GM12878 (cell line): ENCODE measurements around the gene ANKRD30A. TPM values are rescaled to one million over a fixed set of nuclear protein-coding genes. Genes with fewer than 3 reads are reported as not detected.

Experiments
- ATAC-seq: fragments of 200-7000 bp; cut with Tn5 transposase; 3 replicates; pipeline ENCODE4 v1.9.1; 2020; ENCODE audit warnings: mild to moderate bottlenecking, moderate library complexity
- BruUV-seq: library from RNA; stranded (reverse); fragments of 400-500 nt; replicated peaks from 2 replicates; lab custom pipeline; 2021; lab: Mats Ljungman, UMichigan
- CTCF ChIA-PET: fragments of 300-600 bp; sonication (Branson Sonifier 250); formaldehyde crosslinking; extraction: SDS; loops from one replicate; lab custom pipeline; 2021; ENCODE audit warnings: inconsistent platforms; lab: Yijun Ruan, JAX
- POLR2A ChIA-PET: fragments of 350-600 bp; formaldehyde crosslinking; extraction: SDS; loops from one replicate; lab custom pipeline; 2021; ENCODE audit warnings: inconsistent platforms; lab: Charles Lee
- RAD21 ChIA-PET: fragments of 300-600 bp; sonication (Branson Sonifier 250); formaldehyde crosslinking; loops from one replicate; lab custom pipeline; 2023; ENCODE audit warnings: antibody characterized with exemption; ENCODE audit not compliant: unreplicated experiment; lab: Charles Lee
- SMC1A ChIA-PET: fragments of 300-600 bp; sonication (Branson Sonifier 250); formaldehyde crosslinking; loops from one replicate; lab custom pipeline; 2023; ENCODE audit not compliant: unreplicated experiment, uncharacterized antibody; lab: Charles Lee
- DNase-seq: peaks from one replicate; pipeline ENCODE4 v3.0.0-alpha.2; 2011; ENCODE audit warnings: low read depth, low spot score
- FAIRE-seq: peaks from 3 replicates; lab custom pipeline; 2011; peaks lifted over from hg19 to GRCh38; lab: Jason Lieb, UNC
- H2AFZ ChIP-seq: 2 replicates; pipeline ENCODE4 v1.6.0; 2011; ENCODE audit warnings: low read depth, low read length, control low read depth; ENCODE audit not compliant: control insufficient read depth
- H3K27ac ChIP-seq: 2 replicates; pipeline ENCODE4 v1.5.1; 2011; ENCODE audit warnings: control low read depth; ENCODE audit not compliant: control insufficient read depth, insufficient read depth
- H3K27me3 ChIP-seq, 2 experiments: replicated peaks in 1 of 2; 2 replicates each; pipeline versions ENCODE4 v1.6.0 to v1.6.1; 2011; ENCODE audit warnings: low read length in 1 of 2; ENCODE audit not compliant: control insufficient read depth in 2 of 2, insufficient read depth in 2 of 2
- H3K36me3 ChIP-seq, 2 experiments: 2 replicates each; pipeline ENCODE4 v1.5.1; 2011; ENCODE audit warnings: low read length in 1 of 2; ENCODE audit not compliant: control insufficient read depth in 2 of 2, insufficient read depth in 2 of 2
- H3K4me1 ChIP-seq: 2 replicates; pipeline ENCODE4 v1.6.1; 2011; ENCODE audit warnings: mild to moderate bottlenecking, low read length, moderate library complexity, mixed read lengths; ENCODE audit not compliant: control insufficient read depth, insufficient read depth
- H3K4me2 ChIP-seq: 2 replicates; pipeline ENCODE4 v1.6.0; 2011; ENCODE audit warnings: control low read depth; ENCODE audit not compliant: control insufficient read depth, insufficient read depth
- H3K4me3 ChIP-seq: fragments of 200-600 bp; sonication (generic); 2 replicates; pipeline ENCODE4 v1.5.1; 2016
- H3K79me2 ChIP-seq: 2 replicates; pipeline ENCODE4 v1.6.0; 2011; ENCODE audit warnings: low read length; ENCODE audit not compliant: control insufficient read depth, insufficient read depth
- H3K9ac ChIP-seq: 2 replicates; pipeline ENCODE4 v1.8.0; 2011; ENCODE audit warnings: low read length, control low read depth, mixed read lengths; ENCODE audit not compliant: control insufficient read depth, insufficient read depth
- H3K9me3 ChIP-seq: replicated peaks from 3 replicates; pipeline ENCODE4 v1.5.1; 2011; ENCODE audit warnings: mild to moderate bottlenecking, low read length; ENCODE audit not compliant: control insufficient read depth, insufficient read depth
- H4K20me1 ChIP-seq: 2 replicates; pipeline ENCODE4 v1.6.0; 2011; ENCODE audit not compliant: control insufficient read depth, insufficient read depth
- ATF7 ChIP-seq: fragments of 450-650 bp; IDR thresholded peaks from 2 replicates; pipeline ENCODE4 v1.6.1; 2016; ENCODE audit warnings: low read depth, mild to moderate bottlenecking
- BACH1 ChIP-seq: fragments of 450-650 bp; IDR thresholded peaks from 2 replicates; pipeline ENCODE4 v1.6.1; 2017; ENCODE audit warnings: mild to moderate bottlenecking, borderline replicate concordance
- BCLAF1 ChIP-seq: fragments of 450-650 bp; IDR thresholded peaks from 2 replicates; pipeline ENCODE4 v1.6.1; 2017; ENCODE audit warnings: antibody characterized with exemption, mild to moderate bottlenecking, moderate library complexity
- FOXK2 ChIP-seq: fragments of 450-650 bp; IDR thresholded peaks from 2 replicates; pipeline ENCODE4 v1.6.1; 2017; ENCODE audit warnings: mild to moderate bottlenecking, moderate library complexity
- HDAC2 ChIP-seq: fragments of 200-600 bp; sonication (generic); IDR thresholded peaks from 2 replicates; pipeline ENCODE4 v1.6.1; 2017
- MXI1 ChIP-seq: fragments of 150-350 bp; IDR thresholded peaks from 2 replicates; pipeline ENCODE4 v1.6.1; 2011; ENCODE audit warnings: low read depth, mild to moderate bottlenecking, inconsistent platforms, low read length, improper control_type of control experiment
- NR2C1 ChIP-seq: fragments of 450-650 bp; IDR thresholded peaks from 2 replicates; pipeline ENCODE4 v1.6.1; 2017; ENCODE audit warnings: antibody characterized with exemption, mild to moderate bottlenecking, moderate library complexity
- PML ChIP-seq: IDR thresholded peaks from 2 replicates; pipeline ENCODE4 v1.6.1; 2012; ENCODE audit warnings: low read length, inconsistent platforms
- POU2F2 ChIP-seq: IDR thresholded peaks from 3 replicates; pipeline ENCODE4 v1.6.1; 2011; ENCODE audit warnings: low read depth, mild to moderate bottlenecking, low read length, borderline replicate concordance
- ZBTB4 ChIP-seq: fragments of 450-650 bp; formaldehyde crosslinking; IDR thresholded peaks from 2 replicates; pipeline ENCODE4 v1.4.0; 2022; ENCODE audit warnings: mild to moderate bottlenecking, moderate library complexity
- ZNF207 ChIP-seq: fragments of 450-650 bp; IDR thresholded peaks from 2 replicates; pipeline ENCODE4 v1.6.1; 2014; ENCODE audit warnings: antibody characterized with exemption, mild to moderate bottlenecking, borderline replicate concordance
- WGBS: methylation state at CpG from one replicate; pipeline ENCODE4 v1.1.6; 2016; ENCODE audit warnings: low lambda C conversion rate; ENCODE audit not compliant: insufficient replicate concordance, insufficient coverage; ENCODE audit errors: missing lambda C conversion rate; 5-methylcytosine and 5-hydroxymethylcytosine counted together
- in situ Hi-C: fragments of 300-500 bp; cut with MboI; formaldehyde crosslinking; loops from 9 replicates; pipeline ENCODE4 v1.14.3; 2018; ENCODE audit warnings: mixed read lengths
- intact Hi-C: fragments of 100-400 bp; cut with micrococcal nuclease; formaldehyde crosslinking; loops from one replicate; pipeline ENCODE4 v1.14.2; 2022; ENCODE audit not compliant: unreplicated experiment
- polyA plus RNA-seq, 11 experiments: library from polyadenylated mRNA; depleted of rRNA in 4 of 11; unstranded in 6 of 11; stranded (reverse) in 5 of 11; fragments of >200 nt; fragmentation: Nextera tagmentation in 4 of 11; fragmentation: Illumina TruSeq in 1 of 11; extraction: Ambion mirVana in 4 of 11; extraction: Trizol in 1 of 11; gene quantifications; 1 replicate in 1 of 11; 2 replicates in 10 of 11; pipeline versions ENCODE4 v1.2.1 to v1.2.3, GENCODE V29; 2011 to 2016; ENCODE audit warnings: inconsistent platforms in 2 of 11, missing spikeins in 2 of 11, low read depth in 1 of 11
- total RNA-seq, 4 experiments: library from RNA; depleted of rRNA in 3 of 4; stranded (reverse); fragments of >200 nt in 3 of 4; fragmentation: Illumina TruSeq in 1 of 4; extraction: Trizol in 1 of 4; gene quantifications; 2 replicates each; pipeline versions ENCODE4 v1.2.1 to v1.2.3, GENCODE V29; 2013 to 2021

ANKRD30A gene
- total and polyA plus RNA-seq, 10 of the 15 experiments (the other 5 are each of a cell fraction or from before 2014, with no cell fraction given): 0.22 to 3.4 (median 0.74) TPM

GRCh38 chr10:37269554-37270256, 144.3 kb downstream of the ANKRD30A start:
- Histone ChIP-seq H3K27me3 (no peaks in the 10 kb centered on the region), H3K9ac (no peak overlapping the region), H4K20me1 (no peaks in the 10 kb centered on the region), H3K4me1 (no peaks in the 10 kb centered on the region), H3K9me3 (no peaks in the 10 kb centered on the region), H2AFZ (no peak overlapping the region), H3K4me3 (no peak overlapping the region), H3K4me2 (no peak overlapping the region), H3K79me2 (no peaks in the 10 kb centered on the region), H3K36me3 (no peaks in the 10 kb centered on the region), H3K27ac (no peak overlapping the region)
- POLR2A ChIA-PET: interaction anchor here (0.6 kb wide), 1 partner anchor 16 kb away, joined by 5 read pairs; no protein-coding TSS in a partner anchor
- in situ Hi-C loops: no loop called here
- DNase-seq: no peak
- 7% methylated on average over 5 of the region's 5 CpGs for WGBS
- SMC1A ChIA-PET: no interaction called here
- BruUV-seq: no TSS peak
- CTCF ChIA-PET: interaction anchor here (0.8 kb wide), 1 partner anchor 225 kb away, joined by 4 read pairs; no protein-coding TSS in a partner anchor
- no peak for ATAC-seq
- RAD21 ChIA-PET: no interaction called here
- TF ChIP-seq FOXK2 (no peak), HDAC2 (no peak), BACH1 (no peak), PML (no peak)
- intact Hi-C loops: no loop called here
- FAIRE-seq: no peak

- intact Hi-C loops (no loop called here), in situ Hi-C loops (no loop called here)
- ChIA-PET CTCF (no interaction called here), SMC1A (no interaction called here), POLR2A (no interaction called here), RAD21 (no interaction called here)
- Histone ChIP-seq H3K27ac (no peak overlapping the region), H3K36me3 (no peaks in the 10 kb centered on the region), H3K4me3 (no peak overlapping the region), H3K9me3 (no peaks in the 10 kb centered on the region), H2AFZ (no peak overlapping the region), H3K9ac (no peak overlapping the region), H3K27me3 (no peaks in the 10 kb centered on the region), H3K4me1 (no peaks in the 10 kb centered on the region), H3K4me2 (no peak overlapping the region), H4K20me1 (no peaks in the 10 kb centered on the region), H3K79me2 (no peaks in the 10 kb centered on the region)
- ATAC-seq: no peak
- no TSS peak for BruUV-seq
- WGBS: 72% methylated on average over 12 of the region's 17 CpGs
- no peak for DNase-seq
- FAIRE-seq: no peak
- TF ChIP-seq NR2C1: no peak
- TF ChIP-seq POU2F2: no peak
- no peak for TF ChIP-seq ATF7
- TF ChIP-seq MXI1: no peak
- no peak for TF ChIP-seq HDAC2
- TF ChIP-seq ZNF207: no peak
- TF ChIP-seq ZBTB4 (CRISPR knock-in tag): no peak
- TF ChIP-seq BCLAF1: no peak
These were observed 149.9 kb downstream of the ANKRD30A start for GRCh38 chr10:37275216-37275777.
